CD8-positive, alpha-beta memory T cell (primary cell): ENCODE results near the gene HOXC6. TPM values are rescaled to one million over a fixed set of nuclear protein-coding genes. Genes with fewer than 3 reads are reported as not detected.

Source experiments
- CTCF ChIA-PET: fragments of 350-600 bp; sonication (Branson Sonifier 250); formaldehyde crosslinking; loops from one replicate; lab custom pipeline; 2021; ENCODE audit warnings: antibody characterized with exemption; lab: Charles Lee
- POLR2A ChIA-PET: fragments of 350-600 bp; sonication (Branson Sonifier 250); formaldehyde crosslinking; loops from one replicate; lab custom pipeline; 2021; ENCODE audit warnings: antibody characterized with exemption; lab: Charles Lee
- DNase-seq, 5 donors: peaks; one replicate each; pipeline versions ENCODE4 v3.0.0 to v3.0.0-alpha.2; 2020 to 2022; ENCODE audit warnings: mixed read lengths in 1 of 5
- H3K27ac ChIP-seq: one replicate; pipeline ENCODE4 v1.7.0; 2013; ENCODE audit warnings: low read depth, mild to moderate bottlenecking, low read length, moderate library complexity
- H3K27me3 ChIP-seq: 2 replicates; pipeline ENCODE4 v1.7.0; 2013; ENCODE audit warnings: low read length, mild to moderate bottlenecking; ENCODE audit not compliant: insufficient read depth, poor library complexity, severe bottlenecking
- H3K36me3 ChIP-seq: 2 replicates; pipeline ENCODE4 v1.7.0; 2013; ENCODE audit warnings: mild to moderate bottlenecking, low read length, moderate library complexity; ENCODE audit not compliant: insufficient read depth
- H3K4me1 ChIP-seq: 2 replicates; pipeline ENCODE4 v1.7.0; 2013; ENCODE audit warnings: mild to moderate bottlenecking, low read length, moderate library complexity; ENCODE audit not compliant: insufficient read depth
- H3K4me3 ChIP-seq: 2 replicates; pipeline ENCODE4 v1.7.0; 2013; ENCODE audit warnings: mild to moderate bottlenecking, low read length
- H3K9me3 ChIP-seq: 2 replicates; pipeline ENCODE4 v1.7.0; 2013; ENCODE audit warnings: mild to moderate bottlenecking, low read length
- H3K27ac Mint-ChIP-seq, 8 donors: one replicate each; pipeline ENCODE4 v1.8.0; 2020 to 2021; ENCODE audit warnings: mixed read lengths in 8 of 8, mild to moderate bottlenecking in 6 of 8, inconsistent platforms in 3 of 8, moderate library complexity in 3 of 8
- H3K27me3 Mint-ChIP-seq, 2 donors: one replicate each; pipeline ENCODE4 v1.8.0; 2020 to 2021; ENCODE audit warnings: mixed read lengths in 2 of 2, mild to moderate bottlenecking in 1 of 2, moderate library complexity in 1 of 2
- H3K36me3 Mint-ChIP-seq, 3 donors: one replicate each; pipeline ENCODE4 v1.8.0; 2020 to 2021; ENCODE audit warnings: mixed read lengths in 3 of 3, inconsistent platforms in 1 of 3, mild to moderate bottlenecking in 1 of 3
- H3K4me1 Mint-ChIP-seq, 3 donors: one replicate each; pipeline ENCODE4 v1.8.0; 2020 to 2021; ENCODE audit warnings: mixed read lengths in 3 of 3, inconsistent platforms in 1 of 3, mild to moderate bottlenecking in 1 of 3
- H3K4me3 Mint-ChIP-seq, 7 donors: one replicate each; pipeline ENCODE4 v1.8.0; 2020 to 2021; ENCODE audit warnings: mixed read lengths in 7 of 7, mild to moderate bottlenecking in 6 of 7, moderate library complexity in 4 of 7, inconsistent platforms in 2 of 7
- H3K9me3 Mint-ChIP-seq, 5 donors: one replicate each; pipeline ENCODE4 v1.8.0; 2020 to 2022; ENCODE audit warnings: mixed read lengths in 5 of 5, mild to moderate bottlenecking in 3 of 5, moderate library complexity in 2 of 5, inconsistent platforms in 1 of 5
- polyA plus RNA-seq: library from polyadenylated mRNA; unstranded; fragments of 300-500 nt; fragmentation: Illumina TruSeq; gene quantifications from one replicate; pipeline ENCODE4 v1.2.3, GENCODE V29; 2021
- total RNA-seq, 2 experiments: library from RNA; stranded (reverse); gene quantifications; one replicate each; pipeline ENCODE4 v1.2.3, GENCODE V29; 2021

HOXC6 gene
- total and polyA plus RNA-seq, 3 experiments from 2014 or later, result not detected

DNA sequence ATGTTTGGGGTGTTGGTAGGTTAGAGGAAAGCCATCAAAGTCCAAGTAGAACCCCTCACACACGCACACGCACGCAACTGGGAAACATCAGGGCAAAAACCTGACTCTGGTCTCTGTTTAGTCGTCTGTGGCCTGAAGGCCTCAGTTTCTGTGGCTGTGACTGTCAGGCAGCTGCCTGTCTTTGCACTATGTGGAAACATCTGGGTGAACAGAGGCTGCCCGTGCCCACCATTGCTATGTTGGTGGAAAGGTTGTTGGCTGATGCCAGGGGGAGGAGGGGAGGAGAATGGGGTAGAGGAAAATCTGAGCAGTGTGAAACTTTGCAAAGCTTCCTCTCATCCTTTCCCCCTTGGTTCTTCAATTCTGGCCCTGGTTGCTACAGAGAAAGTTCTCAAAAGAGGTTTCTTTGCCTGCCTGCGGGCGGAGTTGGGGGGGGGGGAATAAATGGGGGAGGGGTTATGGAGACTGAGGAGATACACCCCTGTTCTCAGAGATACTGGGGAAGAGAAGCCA, 35.8 kb upstream of the HOXC6 start:
- H3K4me1 ChIP-seq, result peaks cover 42% of the 10 kb centered on the region
- H3K4me3 ChIP-seq, result no peak overlapping the region
- no peak for DNase-seq
- peaks cover 100% of the 10 kb centered on the region for H3K27me3 ChIP-seq
- ChIA-PET CTCF (interaction anchor here (1.0 to 1.5 kb wide), 4 partner anchors 13 to 197 kb away, joined by 3 to 7 read pairs (median 4); partner anchors contain the start of genes HOXC8 and SMUG1), POLR2A (no interaction called here)
- no peak overlapping the region for H3K27ac Mint-ChIP-seq
- peak overlapping the region in 2 of 7 donors; percentile 8 to 51 for H3K4me3 Mint-ChIP-seq
- peaks cover 38 to 60% (median 40%) of the 10 kb centered on the region in 3 donors for H3K4me1 Mint-ChIP-seq
- H3K9me3 Mint-ChIP-seq, result peaks cover 0 to 7% (median 2%) of the 10 kb centered on the region in 5 donors
- H3K27me3 Mint-ChIP-seq, result peaks cover 92 to 96% of the 10 kb centered on the region in 2 donors
- no peaks in the 10 kb centered on the region for H3K36me3 Mint-ChIP-seq
- H3K36me3 ChIP-seq, result no peaks in the 10 kb centered on the region
- H3K27ac ChIP-seq, result no peak overlapping the region
- no peaks in the 10 kb centered on the region for H3K9me3 ChIP-seq

GRCh38 chr12:53993162-53994008, 34.9 kb upstream of the HOXC6 start:
- Histone ChIP-seq H3K9me3 (no peaks in the 10 kb centered on the region), H3K27me3 (peaks cover 100% of the 10 kb centered on the region), H3K27ac (no peak overlapping the region), H3K4me3 (no peak overlapping the region), H3K36me3 (no peaks in the 10 kb centered on the region), H3K4me1 (peaks cover 46% of the 10 kb centered on the region)
- no peaks in the 10 kb centered on the region for H3K36me3 Mint-ChIP-seq
- peaks cover 41 to 64% (median 47%) of the 10 kb centered on the region in 3 donors for H3K4me1 Mint-ChIP-seq
- peaks cover 92 to 96% of the 10 kb centered on the region in 2 donors for H3K27me3 Mint-ChIP-seq
- H3K27ac Mint-ChIP-seq, result peak overlapping the region in 4 of 8 donors; percentile 22 to 84 (median 52)
- POLR2A ChIA-PET, result interaction anchor here (0.6 kb wide), 1 partner anchor 14 kb away, joined by 5 read pairs; no protein-coding TSS in a partner anchor
- CTCF ChIA-PET, result interaction anchor here (1.6 kb wide), 1 partner anchor 236 kb away, joined by 3 read pairs; no protein-coding TSS in a partner anchor
- peaks cover 0 to 7% (median 2%) of the 10 kb centered on the region in 5 donors for H3K9me3 Mint-ChIP-seq
- DNase-seq, result no peak
- H3K4me3 Mint-ChIP-seq, result peak overlapping the region in 6 of 7 donors; percentile 5 to 78 (median 62)

- no peak overlapping the region for H3K27ac ChIP-seq
- Mint-ChIP-seq H3K4me1 (peaks cover 38 to 67% (median 50%) of the 10 kb centered on the region in 3 donors), H3K9me3 (peaks cover 0 to 7% (median 2%) of the 10 kb centered on the region in 5 donors), H3K36me3 (no peaks in the 10 kb centered on the region), H3K27ac (peak overlapping the region in 2 of 8 donors; percentile 66 to 84), H3K4me3 (peak overlapping the region in 6 of 7 donors; percentile 3 to 78 (median 64)), H3K27me3 (peaks cover 92 to 96% of the 10 kb centered on the region in 2 donors)
- peaks cover 43% of the 10 kb centered on the region for H3K4me1 ChIP-seq
- H3K9me3 ChIP-seq, result no peaks in the 10 kb centered on the region
- no peaks in the 10 kb centered on the region for H3K36me3 ChIP-seq
- CTCF ChIA-PET, result interaction anchor here (1.6 kb wide), 1 partner anchor 237 kb away, joined by 3 read pairs; no protein-coding TSS in a partner anchor
- H3K4me3 ChIP-seq, result no peak overlapping the region
- DNase-seq, result no peak
- POLR2A ChIA-PET, result interaction anchor here (0.6 kb wide), 1 partner anchor 15 kb away, joined by 5 read pairs; no protein-coding TSS in a partner anchor
- H3K27me3 ChIP-seq, result peaks cover 100% of the 10 kb centered on the region
These were observed 34.3 kb upstream of the HOXC6 start for GRCh38 chr12:53994009-53994263.

DNA sequence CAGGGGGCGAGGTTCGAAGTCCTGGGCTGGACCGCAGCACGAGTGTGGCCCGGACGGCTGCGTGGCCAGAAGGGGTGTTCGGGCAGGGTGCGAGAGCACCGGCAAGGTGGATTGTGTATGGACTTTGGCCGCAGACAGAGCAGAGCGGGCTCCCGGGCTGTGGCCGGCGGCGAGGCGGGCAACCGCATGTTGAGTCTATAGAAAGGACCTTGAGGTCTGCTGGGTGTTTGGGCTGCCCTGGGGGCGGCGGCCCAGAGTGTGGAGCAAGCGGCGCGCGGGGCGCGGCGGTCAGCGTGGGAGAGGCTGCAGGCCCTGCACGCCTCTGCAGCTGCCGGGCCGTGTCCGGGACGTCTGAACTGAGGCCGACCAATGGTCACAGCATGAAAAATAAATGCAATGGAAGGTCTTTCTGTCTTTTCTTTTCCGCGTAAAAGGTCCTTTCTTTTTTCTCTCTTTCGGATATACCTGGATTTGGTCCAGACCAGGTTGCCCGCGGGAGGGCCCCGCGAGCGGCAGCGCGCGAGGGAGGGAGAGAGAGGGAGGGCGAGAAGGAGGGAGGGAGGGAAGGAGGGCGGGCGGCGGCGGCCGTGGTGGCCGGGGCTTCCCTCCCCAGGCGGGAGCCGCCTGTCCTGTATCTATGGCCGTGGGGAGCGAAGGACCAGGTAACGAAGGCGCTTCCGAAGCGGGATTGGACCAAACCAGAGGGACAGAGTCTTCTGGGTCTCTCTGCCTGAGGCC, 33.8 kb upstream of the HOXC6 start:
- H3K27ac Mint-ChIP-seq, result peak overlapping the region in 2 of 8 donors; percentile 66 to 84
- CTCF ChIA-PET, result interaction anchor here (1.0 to 1.6 kb wide), 4 partner anchors 12 to 237 kb away, joined by 3 to 8 read pairs (median 4); partner anchors contain the start of gene HOXC5

DNA sequence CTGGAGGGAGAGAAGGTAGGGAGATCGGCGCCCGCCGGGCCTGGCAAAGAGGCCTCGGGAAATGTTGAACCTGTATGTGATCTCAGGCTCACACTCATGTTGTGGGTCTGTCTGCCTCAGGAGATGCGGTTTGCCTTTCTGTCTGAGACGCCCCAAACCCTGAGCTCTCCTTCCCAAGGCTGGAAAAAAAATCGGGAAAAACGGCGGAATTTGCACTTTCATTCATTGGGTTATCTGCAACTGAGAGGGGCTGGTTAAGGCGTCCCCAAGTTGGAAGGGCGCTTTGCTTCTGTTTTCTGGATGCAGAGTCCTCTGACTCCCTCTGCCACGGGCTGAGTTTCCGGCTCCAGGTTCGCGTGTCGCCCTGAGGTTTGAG, 33.2 kb upstream of the HOXC6 start:
- Histone ChIP-seq H3K27ac (peak overlapping the region; percentile 64), H3K4me3 (peak overlapping the region; percentile 67), H3K36me3 (no peaks in the 10 kb centered on the region), H3K4me1 (peaks cover 42% of the 10 kb centered on the region), H3K27me3 (peaks cover 98% of the 10 kb centered on the region), H3K9me3 (no peaks in the 10 kb centered on the region)
- Mint-ChIP-seq H3K36me3 (no peaks in the 10 kb centered on the region), H3K4me3 (peak overlapping the region; percentile 74 to 87 (median 81)), H3K4me1 (peaks cover 34 to 66% (median 43%) of the 10 kb centered on the region in 3 donors), H3K27ac (peak overlapping the region in 1 of 8 donors; percentile 74), H3K27me3 (peaks cover 92 to 96% of the 10 kb centered on the region in 2 donors), H3K9me3 (peaks cover 0 to 7% (median 2%) of the 10 kb centered on the region in 5 donors)
- CTCF ChIA-PET, result interaction anchor here (1.0 to 1.6 kb wide), 5 partner anchors 11 to 238 kb away, joined by 3 to 8 read pairs (median 3); partner anchors contain the start of gene HOXC5
- POLR2A ChIA-PET, result no interaction called here
- no peak for DNase-seq

More for the DNA sequence above, 33.8 kb upstream of the HOXC6 start:
- peaks cover 0 to 7% (median 2%) of the 10 kb centered on the region in 5 donors for H3K9me3 Mint-ChIP-seq
- Histone ChIP-seq H3K27ac (peak overlapping the region; percentile 64), H3K36me3 (no peaks in the 10 kb centered on the region), H3K4me3 (no peak overlapping the region), H3K27me3 (peaks cover 98% of the 10 kb centered on the region), H3K9me3 (no peaks in the 10 kb centered on the region), H3K4me1 (peaks cover 39% of the 10 kb centered on the region)
- H3K4me1 Mint-ChIP-seq, result peaks cover 34 to 65% (median 47%) of the 10 kb centered on the region in 3 donors
- no peaks in the 10 kb centered on the region for H3K36me3 Mint-ChIP-seq
- DNase-seq, result no peak
- peaks cover 93 to 96% of the 10 kb centered on the region in 2 donors for H3K27me3 Mint-ChIP-seq
- H3K4me3 Mint-ChIP-seq, result peak overlapping the region; percentile 74 to 87 (median 81)
- POLR2A ChIA-PET, result no interaction called here

DNA sequence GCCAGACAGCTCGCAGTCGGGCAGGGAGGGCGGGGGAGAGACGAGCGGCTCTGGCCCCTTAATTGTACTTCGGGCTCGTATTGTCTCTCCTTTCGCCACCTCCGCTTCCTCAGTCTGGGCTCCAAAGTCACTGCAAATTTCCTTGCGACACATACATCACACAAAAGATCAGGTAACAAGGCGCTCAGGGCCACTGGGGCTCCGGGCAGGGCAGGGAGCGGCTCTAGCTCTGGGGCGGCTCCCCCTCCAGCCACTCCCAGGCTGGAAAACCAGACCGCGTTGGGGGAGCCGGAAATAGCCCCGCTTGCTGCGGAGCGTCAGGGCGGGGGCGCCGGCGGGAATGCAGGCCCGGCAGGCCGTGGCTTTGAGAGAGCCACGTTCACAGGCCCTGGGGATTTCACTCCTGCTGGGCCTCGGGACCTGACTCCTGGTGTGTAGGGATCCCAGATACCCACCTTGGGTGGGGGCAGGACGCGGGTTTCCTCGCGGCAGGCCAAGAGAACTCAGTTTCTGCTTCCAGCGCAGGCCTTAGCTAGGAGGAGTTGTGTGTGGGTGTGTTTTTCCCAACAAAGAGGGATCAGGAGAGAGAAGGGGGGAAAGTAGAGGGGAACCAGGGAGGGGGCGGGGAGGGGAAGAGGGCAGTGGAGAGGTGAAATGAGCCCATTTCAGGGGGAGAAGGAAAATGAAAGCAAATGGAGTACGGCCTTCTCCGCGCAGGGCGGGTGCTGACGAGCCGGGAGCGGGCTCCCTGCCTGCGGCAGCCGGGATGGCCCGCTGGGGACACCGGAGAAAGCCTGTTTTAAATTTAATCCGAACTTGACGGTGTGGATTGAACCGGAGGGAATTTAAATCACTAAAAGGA, 32.6 kb upstream of the HOXC6 start:
- no peaks in the 10 kb centered on the region for H3K36me3 ChIP-seq
- peak overlapping the region; percentile 67 for H3K4me3 ChIP-seq
- peaks cover 98% of the 10 kb centered on the region for H3K27me3 ChIP-seq
- peak overlapping the region; percentile 74 to 89 (median 84) for H3K4me3 Mint-ChIP-seq
- peak overlapping the region; percentile 64 for H3K27ac ChIP-seq
- peaks cover 0 to 7% (median 2%) of the 10 kb centered on the region in 5 donors for H3K9me3 Mint-ChIP-seq
- H3K4me1 ChIP-seq, result peaks cover 46% of the 10 kb centered on the region
- peak in 1 of 5 donors; percentile 14 for DNase-seq
- no peaks in the 10 kb centered on the region for H3K36me3 Mint-ChIP-seq
- H3K27me3 Mint-ChIP-seq, result peaks cover 90 to 94% of the 10 kb centered on the region in 2 donors
- CTCF ChIA-PET, result interaction anchor here (1.0 to 1.4 kb wide), 4 partner anchors 10 to 206 kb away, joined by 3 to 8 read pairs (median 4); partner anchors contain the start of gene HOXC5
- POLR2A ChIA-PET, result no interaction called here
- H3K27ac Mint-ChIP-seq, result peak overlapping the region in 2 of 8 donors; percentile 33 to 74
- no peaks in the 10 kb centered on the region for H3K9me3 ChIP-seq
- peaks cover 31 to 62% (median 40%) of the 10 kb centered on the region in 3 donors for H3K4me1 Mint-ChIP-seq
